ENCODE measurements around the gene CTU2.

CTU2 gene

GRCh38 chr16:88747588-88748301 lies 41.4 kb downstream of the CTU2 start:
- DNase-seq, result no peak

GRCh38 chr16:88748364-88748763 lies 42.1 kb downstream of the CTU2 start:
- no peak for DNase-seq

GRCh38 chr16:88749358-88749757 lies 43.1 kb downstream of the CTU2 start:
- no peak for DNase-seq

DNA sequence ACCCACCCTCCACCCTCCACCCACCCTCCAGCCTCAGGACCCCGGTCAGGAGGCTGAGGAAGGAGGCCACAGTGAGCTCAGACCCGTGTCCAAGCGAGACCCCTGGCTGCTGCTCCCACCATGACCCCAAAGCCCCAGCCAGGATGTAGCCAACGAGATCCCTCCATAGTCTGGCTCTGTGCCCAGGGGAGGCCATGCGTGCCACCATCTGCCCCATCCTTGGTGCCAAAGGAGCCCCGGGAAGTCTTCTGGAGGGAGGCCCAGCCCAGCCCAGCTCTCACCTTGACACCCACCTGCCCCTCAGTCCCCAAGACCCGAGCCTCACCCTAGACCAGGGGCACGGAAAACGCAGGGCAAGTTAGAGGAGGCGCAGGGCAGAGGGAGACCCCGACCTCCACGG lies 44.6 kb downstream of the CTU2 start:
- DNase-seq, result no peak

- no peak for DNase-seq
Measured at GRCh38 chr16:88752386-88753002, 46.2 kb downstream of the CTU2 start.

DNA sequence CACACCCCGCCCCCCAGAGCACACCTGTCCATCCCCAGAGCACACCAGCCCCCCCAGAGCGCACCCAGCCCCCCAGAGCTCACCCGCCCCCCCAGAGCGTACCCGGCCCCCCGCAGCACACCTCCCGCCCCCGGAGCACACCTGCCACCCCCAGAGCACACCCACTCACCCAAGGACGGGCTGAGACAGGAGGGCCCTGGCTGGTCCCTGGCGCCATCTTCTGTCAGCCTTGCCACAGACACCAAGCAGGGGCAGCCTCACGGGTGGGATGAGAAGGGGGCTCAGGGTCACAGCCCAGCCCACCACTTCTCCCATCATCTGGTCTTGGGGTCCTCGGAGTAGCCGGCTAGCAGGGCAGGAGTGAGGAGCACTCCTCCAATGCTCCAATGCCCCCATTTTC lies 46.9 kb downstream of the CTU2 start:
- DNase-seq, result no peak

GRCh38 chr16:88753602-88754001 lies 47.3 kb downstream of the CTU2 start:
- no peak for DNase-seq

DNA sequence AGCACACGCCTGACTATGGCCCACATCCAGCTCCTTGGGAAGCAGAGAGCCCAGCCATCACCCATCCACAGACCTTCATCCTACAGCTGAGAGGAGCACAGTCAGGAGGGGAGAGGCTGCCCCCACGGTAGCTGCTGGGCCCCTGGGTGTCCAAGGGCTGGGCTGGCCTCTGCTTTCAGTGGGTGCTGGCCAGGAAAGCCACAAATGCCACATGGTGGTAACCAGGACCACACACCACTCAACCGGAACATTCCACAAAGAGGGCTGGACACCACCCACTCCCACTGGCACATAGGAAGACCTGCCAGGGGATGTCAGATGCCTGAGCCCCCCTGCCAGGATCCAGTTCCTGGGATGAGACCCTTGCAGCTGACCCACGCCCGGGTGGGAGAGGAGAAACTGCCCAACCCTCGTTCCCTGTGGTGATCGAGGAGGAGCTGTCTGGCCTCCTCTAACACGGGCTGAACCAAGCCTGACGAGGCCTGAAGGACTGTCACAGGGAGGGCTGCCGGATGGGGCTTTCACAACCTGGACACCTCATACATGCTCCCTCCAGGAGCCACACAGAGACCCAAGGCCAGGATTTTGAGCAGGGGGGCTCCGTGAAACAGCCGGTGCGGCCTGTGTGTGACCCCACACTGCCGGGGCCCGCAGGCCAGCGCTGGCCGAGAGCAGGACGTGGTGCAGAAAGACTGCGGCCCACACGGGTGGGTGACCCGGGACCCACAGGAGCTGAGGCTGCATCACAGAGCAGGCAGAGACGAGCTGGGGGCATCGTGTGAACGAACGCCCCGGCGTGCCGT lies 48.0 kb downstream of the CTU2 start:
- no peak for DNase-seq

- DNase-seq, result no peak
Measured at GRCh38 chr16:88754912-88755744, 48.8 kb downstream of the CTU2 start.

DNA sequence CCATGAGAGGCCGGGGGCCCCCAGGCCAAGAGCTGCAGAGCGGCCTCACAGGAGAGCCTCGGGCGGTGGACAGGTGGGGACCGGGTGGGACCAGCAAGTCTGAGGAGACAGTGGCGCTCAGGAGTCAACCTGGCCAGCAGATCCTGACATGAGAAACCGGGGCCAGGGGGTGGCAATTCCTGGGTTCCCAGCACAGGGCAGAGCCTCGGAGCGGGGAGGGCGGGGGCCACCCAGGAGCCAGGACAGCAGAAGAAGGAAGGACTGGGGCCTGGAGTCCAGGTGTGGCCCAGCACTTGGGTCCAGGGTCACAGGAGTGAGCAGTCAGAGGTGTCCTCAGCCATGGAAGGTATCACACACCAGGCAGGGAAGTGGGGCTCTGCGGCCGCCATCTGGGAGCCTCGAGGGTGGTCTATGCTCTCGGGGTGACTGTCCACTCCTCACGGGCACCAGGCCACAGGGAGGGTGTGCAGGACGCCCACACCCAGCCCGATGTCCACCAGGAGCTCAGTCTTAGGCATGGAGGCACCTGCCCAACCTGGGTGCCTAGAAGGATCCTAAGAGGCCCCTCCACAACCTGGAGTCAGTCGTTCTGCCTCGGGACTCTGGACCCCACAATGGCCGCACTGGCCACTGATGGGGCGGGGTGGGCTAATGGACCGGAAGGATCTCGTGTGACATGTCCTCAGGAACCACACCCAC lies 49.6 kb downstream of the CTU2 start:
- no peak for DNase-seq

DNA sequence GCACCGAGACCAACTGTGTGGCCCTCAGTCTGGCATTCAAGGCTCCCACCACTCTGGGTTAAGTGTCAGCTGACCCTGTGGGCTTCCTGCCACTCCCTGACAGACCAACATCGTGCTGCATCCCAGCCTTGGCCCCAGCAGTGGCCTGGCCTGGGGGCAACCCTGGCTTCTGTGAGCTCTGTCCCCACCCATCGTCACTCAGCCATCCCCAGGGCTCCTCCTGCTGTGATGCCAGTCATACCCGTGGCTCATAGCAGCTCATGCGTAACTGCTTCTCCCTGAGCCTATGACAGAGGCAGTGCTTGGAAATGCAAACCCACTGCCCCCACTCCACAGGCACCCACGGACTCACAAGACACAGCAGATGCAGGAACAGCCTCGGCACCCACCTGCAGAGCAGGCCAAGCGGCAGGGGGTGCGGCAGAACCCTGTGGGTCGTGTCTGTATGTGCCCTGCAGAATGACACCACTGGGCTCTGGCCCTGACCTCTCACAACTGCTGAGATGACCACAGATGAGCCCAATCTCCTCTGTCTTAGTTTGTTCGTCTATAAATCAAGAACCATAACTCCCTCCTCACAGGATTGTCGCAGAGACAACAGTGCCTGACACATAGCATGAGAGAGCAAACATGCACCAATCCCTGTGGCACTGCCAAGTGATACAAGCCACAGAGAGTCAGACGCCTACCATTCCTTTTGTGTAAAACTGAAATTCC lies 52.1 kb downstream of the CTU2 start:
- DNase-seq, result no peak

DNA sequence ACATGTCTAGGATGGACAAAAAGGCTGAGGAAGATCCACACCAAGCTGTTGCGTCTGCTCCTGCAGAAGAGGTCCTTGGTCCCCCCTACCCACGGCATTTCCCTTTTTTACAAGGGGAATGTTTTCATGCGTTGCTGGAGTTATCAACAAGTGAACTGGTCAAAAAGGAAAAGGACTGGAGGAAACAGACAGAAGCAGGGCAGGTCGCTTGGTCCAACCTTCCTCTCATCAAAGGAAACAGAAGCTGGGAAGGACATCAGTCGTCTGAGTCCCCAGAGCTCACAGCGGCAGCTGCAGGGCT lies 52.6 kb downstream of the CTU2 start:
- no peak for DNase-seq

DNA sequence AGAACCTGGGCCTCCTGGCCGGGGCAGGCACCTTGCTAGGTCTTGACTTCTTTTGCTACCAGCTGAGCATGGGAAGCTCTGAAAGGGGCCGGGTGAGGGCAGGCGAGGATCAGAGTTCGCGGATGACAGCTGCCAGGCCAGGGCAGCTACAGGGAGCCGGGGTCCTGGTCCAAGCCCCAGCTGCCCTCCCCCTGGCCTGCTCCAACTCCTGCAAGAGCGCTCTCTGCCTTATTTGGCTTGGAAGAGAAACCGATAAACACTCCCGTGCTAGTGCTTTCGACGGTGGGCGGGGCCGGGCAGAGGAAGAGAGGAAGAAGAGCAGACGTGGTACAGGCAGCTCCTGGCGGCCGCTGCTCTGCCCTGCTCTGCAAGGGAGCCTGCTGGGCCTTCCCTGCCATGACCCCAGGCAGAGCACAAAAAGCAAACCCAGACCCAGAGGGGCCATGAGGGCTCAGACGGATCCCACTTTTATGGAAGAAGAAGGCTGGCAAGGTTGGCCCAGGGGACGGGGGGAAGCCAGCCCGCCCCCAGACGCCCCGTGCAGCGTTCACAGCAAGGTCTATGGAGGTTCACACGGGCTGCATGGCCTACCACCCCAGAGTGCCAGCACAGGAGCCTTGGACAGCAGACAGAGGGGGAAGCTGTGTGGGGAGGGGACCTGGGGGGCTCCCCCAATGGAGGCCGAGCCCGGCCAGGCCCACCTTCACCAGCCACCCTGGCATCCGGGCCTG lies 53.1 kb downstream of the CTU2 start:
- no peak for DNase-seq

DNA sequence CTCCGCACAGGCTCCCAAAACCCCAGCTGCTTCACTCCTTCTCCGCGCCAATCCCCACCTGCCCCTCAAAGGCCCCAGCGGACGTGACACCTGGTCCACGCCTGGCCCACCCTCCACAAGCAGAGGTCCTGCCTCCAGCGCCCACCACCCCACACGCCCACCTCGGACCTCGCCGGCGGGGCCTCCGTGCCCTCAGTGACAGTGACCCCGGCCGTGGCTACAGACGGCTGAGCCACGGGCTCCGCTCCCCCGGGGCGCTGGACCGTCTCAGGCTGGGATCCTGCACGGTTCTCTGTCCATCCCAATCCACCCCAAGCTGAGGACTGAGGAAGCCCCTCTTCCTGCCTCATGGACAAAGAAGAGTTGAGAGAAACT lies 53.7 kb downstream of the CTU2 start:
- DNase-seq, result no peak

- DNase-seq, result no peak
Measured at GRCh38 chr16:88760424-88761142, 54.3 kb downstream of the CTU2 start.

- DNase-seq, result no peak
Measured at GRCh38 chr16:88761143-88761534, 54.8 kb downstream of the CTU2 start.

- no peak for DNase-seq
Measured at GRCh38 chr16:88761830-88762229, 55.5 kb downstream of the CTU2 start.

GRCh38 chr16:88762258-88762870 lies 56.1 kb downstream of the CTU2 start:
- no peak for DNase-seq

- DNase-seq, result no peak
Measured at GRCh38 chr16:88762941-88763340, 56.6 kb downstream of the CTU2 start.

DNA sequence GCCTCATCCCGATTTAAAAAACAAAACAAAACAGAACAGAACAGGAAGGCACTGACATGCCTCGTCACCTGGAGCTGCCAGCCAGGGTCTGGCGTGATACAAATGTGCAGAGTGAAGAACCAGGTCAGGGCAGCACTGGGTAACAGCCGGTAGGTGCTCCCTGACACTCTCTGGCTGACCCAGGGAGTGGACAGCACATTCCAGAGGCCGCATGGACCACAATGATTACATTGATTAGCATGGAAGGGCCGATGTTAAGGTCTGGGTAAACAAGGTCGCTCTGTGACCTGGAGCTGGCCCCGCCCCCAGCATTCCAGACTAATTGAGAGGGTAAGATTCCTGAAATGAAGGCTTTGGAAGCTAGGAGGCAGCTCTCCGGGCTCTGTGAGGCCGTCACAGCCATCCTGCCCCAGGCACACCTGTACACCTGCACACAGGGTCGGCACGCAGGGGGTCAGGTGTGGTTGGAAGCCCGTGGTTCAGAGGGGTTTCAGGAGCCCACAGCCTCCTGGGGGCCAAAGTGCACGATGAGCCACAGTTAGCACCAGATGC lies 57.3 kb downstream of the CTU2 start:
- no peak for DNase-seq
